Activated CD4-positive, CD25-positive, alpha-beta regulatory T cell treated with anti-CD3 and anti-CD28 coated beads, Interleukin-2, amount 50 U/mL, for 24 hours (primary cell): ENCODE data around the gene RALBP1.
A peak's percentile ranks its signal among the peaks of the same experiment; 100 is the strongest.
"Not testable (repeated sequence)": the region's sequence is repeated elsewhere in the genome, so short reads cannot be mapped to it uniquely, and the experiment has no call there.

Source experiments
- ATAC-seq, 2 donors: fragments of 150-1000 bp; cut with Tn5 transposase; one replicate each; pipeline ENCODE4 v1.10.0; 2021; ENCODE audit warnings: mild to moderate bottlenecking in 1 of 2, moderate library complexity in 1 of 2

The RALBP1 gene

GRCh38 chr18:9474983-9475642 lies at the start of gene RALBP1:
Gene RALBP1 (plus strand): TSS chr18:9475513. CDS start chr18:9513046, 37,533 bp downstream.
- ATAC-seq: peak; percentile 98 to 99

- no peak for ATAC-seq
Measured at GRCh38 chr18:9426753-9427152, 48.6 kb upstream of the RALBP1 start.

- no peak for ATAC-seq
Measured at GRCh38 chr18:9428301-9428706, 47.0 kb upstream of the RALBP1 start.

- no peak for ATAC-seq
Measured at GRCh38 chr18:9428862-9429661, 46.3 kb upstream of the RALBP1 start.

- no peak for ATAC-seq
Measured at GRCh38 chr18:9429662-9429993, 45.7 kb upstream of the RALBP1 start.

- not testable (repeated sequence) for ATAC-seq
Measured at GRCh38 chr18:9430315-9430714, 45.0 kb upstream of the RALBP1 start.

- ATAC-seq: no peak
Measured at GRCh38 chr18:9431296-9431695, 44.0 kb upstream of the RALBP1 start.

- ATAC-seq: not testable (repeated sequence)
Measured at GRCh38 chr18:9433122-9433521, 42.2 kb upstream of the RALBP1 start.

- no peak for ATAC-seq
Measured at GRCh38 chr18:9433671-9434121, 41.6 kb upstream of the RALBP1 start.

GRCh38 chr18:9434122-9434701 lies 41.1 kb upstream of the RALBP1 start:
- ATAC-seq: no peak

- ATAC-seq: no peak
Measured at GRCh38 chr18:9435041-9435440, 40.3 kb upstream of the RALBP1 start.

- ATAC-seq: no peak
Measured at GRCh38 chr18:9436206-9436929, 38.9 kb upstream of the RALBP1 start.

GRCh38 chr18:9437021-9437437 lies 38.3 kb upstream of the RALBP1 start:
- no peak for ATAC-seq

GRCh38 chr18:9437672-9438071 lies 37.6 kb upstream of the RALBP1 start:
- no peak for ATAC-seq

GRCh38 chr18:9441061-9441460 lies 34.3 kb upstream of the RALBP1 start:
- no peak for ATAC-seq

- ATAC-seq: no peak
Measured at GRCh38 chr18:9444549-9444948, 30.8 kb upstream of the RALBP1 start.

GRCh38 chr18:9446839-9447238 lies 28.5 kb upstream of the RALBP1 start:
- ATAC-seq: no peak

GRCh38 chr18:9447334-9447733 lies 28.0 kb upstream of the RALBP1 start:
- no peak for ATAC-seq

- ATAC-seq: no peak
Measured at GRCh38 chr18:9449600-9450414, 25.5 kb upstream of the RALBP1 start.

- not testable (repeated sequence) for ATAC-seq
Measured at GRCh38 chr18:9450920-9451319, 24.4 kb upstream of the RALBP1 start.

- ATAC-seq: no peak
Measured at GRCh38 chr18:9453283-9453682, 22.0 kb upstream of the RALBP1 start.

GRCh38 chr18:9454061-9454703 lies 21.1 kb upstream of the RALBP1 start:
- ATAC-seq: no peak
